A673 (cell line): ENCODE measurements around the gene NRP2. TPM values are rescaled to one million over a fixed set of nuclear protein-coding genes. Genes with fewer than 3 reads are reported as not detected.

Experiments used
- BruUV-seq: library from RNA; stranded (reverse); fragments of 400-500 nt; replicated peaks from 2 replicates; lab custom pipeline; 2021; lab: Mats Ljungman, UMichigan
- CTCF ChIA-PET: fragments of 300-600 bp; sonication (Branson Sonifier 250); formaldehyde crosslinking; loops from one replicate; lab custom pipeline; 2022; ENCODE audit warnings: antibody characterized with exemption; lab: Charles Lee
- POLR2A ChIA-PET: fragments of 300-600 bp; sonication (Branson Sonifier 250); formaldehyde crosslinking; loops from one replicate; lab custom pipeline; 2022; ENCODE audit warnings: antibody characterized with exemption; ENCODE audit not compliant: low non-redundant PET; lab: Charles Lee
- DNase-seq: peaks from one replicate; pipeline ENCODE4 v3.0.0-alpha.2; 2015; ENCODE audit warnings: low spot score
- H3K27ac ChIP-seq: fragments of 200-600 bp; sonication (generic); 2 replicates; pipeline ENCODE4 v1.5.1; 2016; ENCODE audit warnings: mixed run types, low read depth, mild to moderate bottlenecking, mixed read lengths, antibody characterized with exemption, low read length; ENCODE audit not compliant: poor library complexity, severe bottlenecking
- H3K27me3 ChIP-seq: fragments of 200-600 bp; sonication (generic); replicated peaks from 2 replicates; pipeline ENCODE4 v1.6.1; 2017; ENCODE audit warnings: mixed run types, low read depth, mild to moderate bottlenecking, mixed read lengths, antibody characterized with exemption, low read length; ENCODE audit not compliant: insufficient read depth, poor library complexity
- H3K36me3 ChIP-seq: fragments of 200-600 bp; sonication (generic); 2 replicates; pipeline ENCODE4 v1.6.1; 2016; ENCODE audit warnings: mixed run types, mild to moderate bottlenecking, mixed read lengths, antibody characterized with exemption, low read length; ENCODE audit not compliant: insufficient read depth, poor library complexity, severe bottlenecking
- H3K4me1 ChIP-seq: fragments of 200-600 bp; sonication (generic); 2 replicates; pipeline ENCODE4 v1.6.1; 2017; ENCODE audit warnings: mixed run types, mild to moderate bottlenecking, mixed read lengths, antibody characterized with exemption, low read length; ENCODE audit not compliant: insufficient read depth, poor library complexity, severe bottlenecking
- H3K4me3 ChIP-seq: fragments of 200-600 bp; sonication (generic); 2 replicates; pipeline ENCODE4 v1.5.1; 2016; ENCODE audit warnings: low read depth, mixed run types, mild to moderate bottlenecking, mixed read lengths, low read length; ENCODE audit not compliant: poor library complexity, severe bottlenecking
- H3K9me3 ChIP-seq: fragments of 200-600 bp; sonication (generic); 2 replicates; pipeline ENCODE4 v1.6.1; 2016; ENCODE audit warnings: mixed run types, low read depth, mild to moderate bottlenecking, mixed read lengths, antibody characterized with exemption, low read length; ENCODE audit not compliant: poor library complexity, severe bottlenecking
- EZH2 ChIP-seq: fragments of 200-600 bp; sonication (generic); IDR thresholded peaks from 2 replicates; pipeline ENCODE4 v1.6.1; 2017; ENCODE audit warnings: borderline replicate concordance, low read depth, mild to moderate bottlenecking, mixed read lengths, antibody characterized with exemption, low read length; ENCODE audit not compliant: poor library complexity, severe bottlenecking
- intact Hi-C: fragments of 100-400 bp; cut with micrococcal nuclease; formaldehyde crosslinking; loops from one replicate; pipeline ENCODE4 v1.10.0; 2022; ENCODE audit not compliant: unreplicated experiment
- total RNA-seq: library from RNA; stranded (reverse); gene quantifications from 2 replicates; pipeline ENCODE4 v1.2.3, GENCODE V29; 2021
- TF ChIP-seq, protein P1 (sequence below): fragments of 300-800, 200-600 bp; sonication (generic); conservative IDR thresholded peaks from 2 replicates; pipeline ENCODE4 v1.5.1; 2017; ENCODE audit warnings: low read depth, mild to moderate bottlenecking, antibody characterized with exemption, low read length, moderate library complexity, mixed read lengths

Gene NRP2
- total RNA-seq, 1 experiment from 2014 or later: 4.0 TPM

DNA sequence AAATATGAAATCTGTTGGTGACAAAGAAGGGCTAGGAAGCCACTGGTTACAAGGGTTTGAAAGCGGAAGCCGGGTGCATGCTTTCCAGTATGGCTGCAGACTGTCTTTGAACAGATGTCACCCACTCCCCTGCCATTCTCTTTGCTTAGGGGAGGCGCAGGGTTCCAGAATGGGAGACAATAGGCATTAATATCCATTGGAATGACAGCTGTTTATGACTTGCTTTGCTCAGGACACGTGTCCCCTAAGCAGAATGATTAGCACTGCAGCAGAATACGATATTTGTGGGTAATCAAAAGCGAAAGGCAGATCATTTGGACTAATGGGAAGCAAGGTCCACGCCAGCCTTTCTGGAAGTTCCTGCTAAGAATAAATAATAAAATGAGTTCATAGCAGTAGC, 25.8 kb upstream of the NRP2 start:
- Histone ChIP-seq H3K36me3 (no peaks in the 10 kb centered on the region), H3K27ac (no peak overlapping the region), H3K27me3 (no peaks in the 10 kb centered on the region), H3K4me1 (peaks cover 7% of the 10 kb centered on the region), H3K4me3 (no peak overlapping the region), H3K9me3 (no peaks in the 10 kb centered on the region)
- BruUV-seq: no TSS peak
- POLR2A ChIA-PET: no interaction called here
- CTCF ChIA-PET: no interaction called here
- intact Hi-C loops: no loop called here
- no peak for DNase-seq
- TF ChIP-seq, protein P1, sequence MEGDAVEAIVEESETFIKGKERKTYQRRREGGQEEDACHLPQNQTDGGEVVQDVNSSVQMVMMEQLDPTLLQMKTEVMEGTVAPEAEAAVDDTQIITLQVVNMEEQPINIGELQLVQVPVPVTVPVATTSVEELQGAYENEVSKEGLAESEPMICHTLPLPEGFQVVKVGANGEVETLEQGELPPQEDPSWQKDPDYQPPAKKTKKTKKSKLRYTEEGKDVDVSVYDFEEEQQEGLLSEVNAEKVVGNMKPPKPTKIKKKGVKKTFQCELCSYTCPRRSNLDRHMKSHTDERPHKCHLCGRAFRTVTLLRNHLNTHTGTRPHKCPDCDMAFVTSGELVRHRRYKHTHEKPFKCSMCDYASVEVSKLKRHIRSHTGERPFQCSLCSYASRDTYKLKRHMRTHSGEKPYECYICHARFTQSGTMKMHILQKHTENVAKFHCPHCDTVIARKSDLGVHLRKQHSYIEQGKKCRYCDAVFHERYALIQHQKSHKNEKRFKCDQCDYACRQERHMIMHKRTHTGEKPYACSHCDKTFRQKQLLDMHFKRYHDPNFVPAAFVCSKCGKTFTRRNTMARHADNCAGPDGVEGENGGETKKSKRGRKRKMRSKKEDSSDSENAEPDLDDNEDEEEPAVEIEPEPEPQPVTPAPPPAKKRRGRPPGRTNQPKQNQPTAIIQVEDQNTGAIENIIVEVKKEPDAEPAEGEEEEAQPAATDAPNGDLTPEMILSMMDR: no peak
- TF ChIP-seq EZH2: no peak

DNA sequence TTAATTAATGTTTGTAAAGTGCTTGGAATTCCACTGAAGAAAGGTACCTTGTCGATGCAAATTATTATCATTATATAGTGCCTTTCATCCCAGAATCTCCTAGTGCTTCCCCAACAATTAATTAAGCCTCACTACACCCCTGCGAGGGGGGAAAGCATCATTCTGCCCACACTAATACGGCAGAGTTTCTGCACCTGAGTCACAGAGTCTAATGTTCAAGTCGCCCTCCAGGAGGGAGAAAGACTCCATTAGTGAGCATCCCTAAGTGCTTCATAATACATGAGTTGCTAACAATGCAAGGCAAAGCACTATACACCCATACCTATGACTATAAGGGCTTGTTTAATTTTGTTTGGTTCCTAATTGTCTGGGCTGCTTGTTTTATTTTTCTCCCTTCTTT, 25.4 kb upstream of the NRP2 start:
- intact Hi-C loops: no loop called here
- no peak overlapping the region for H3K27ac ChIP-seq
- TF ChIP-seq EZH2: no peak
- TF ChIP-seq, protein P1: no peak

DNA sequence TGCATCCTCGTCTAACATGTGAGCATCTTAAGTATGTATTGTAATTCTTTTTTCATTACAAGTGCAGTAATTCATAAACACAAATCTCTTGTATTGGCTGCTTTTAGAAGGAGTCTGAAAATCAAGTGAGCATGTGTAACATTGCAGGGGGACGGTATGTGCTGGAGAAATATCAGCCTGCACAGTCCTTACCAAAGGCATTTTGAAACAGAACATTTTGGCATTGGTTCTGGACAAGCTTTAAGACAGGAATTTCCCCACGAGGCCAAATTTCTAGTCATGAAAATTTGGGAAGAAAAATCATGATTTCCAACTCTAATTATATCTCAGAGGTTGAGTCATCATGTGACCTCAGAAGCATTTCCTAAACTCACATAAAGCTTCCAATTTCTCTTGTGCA, 24.7 kb upstream of the NRP2 start:
- TF ChIP-seq EZH2: no peak
- TF ChIP-seq, protein P1: no peak
- no peak overlapping the region for H3K27ac ChIP-seq
- no peaks in the 10 kb centered on the region for H3K36me3 ChIP-seq
- no TSS peak for BruUV-seq
- H3K27me3 ChIP-seq: no peaks in the 10 kb centered on the region
- no peak for DNase-seq
- H3K4me1 ChIP-seq: peaks cover 7% of the 10 kb centered on the region
- intact Hi-C loops: no loop called here
- no peaks in the 10 kb centered on the region for H3K9me3 ChIP-seq
- CTCF ChIA-PET: no interaction called here
- no peak overlapping the region for H3K4me3 ChIP-seq
- POLR2A ChIA-PET: no interaction called here

More for the DNA sequence above, 25.4 kb upstream of the NRP2 start:
- no TSS peak for BruUV-seq
- Histone ChIP-seq H3K36me3 (no peaks in the 10 kb centered on the region), H3K9me3 (no peaks in the 10 kb centered on the region), H3K4me3 (no peak overlapping the region), H3K4me1 (peaks cover 7% of the 10 kb centered on the region), H3K27me3 (no peaks in the 10 kb centered on the region)
- DNase-seq: no peak
- CTCF ChIA-PET: no interaction called here
- POLR2A ChIA-PET: no interaction called here
